Stimulated activated CD8-positive, alpha-beta memory T cell treated with anti-CD3 and anti-CD28 coated beads, Interleukin-7, amount 100 ng/mL, for 48 hours (primary cell): ENCODE measurements around the gene VPS13C.
A peak's percentile ranks its signal among the peaks of the same experiment; 100 is the strongest.

ENCODE experiments used
- DNase-seq, 2 donors: peaks; one replicate each; pipeline ENCODE4 v3.0.0-alpha.2; 2020; ENCODE audit warnings: low read depth in 1 of 2; ENCODE audit errors: extremely low read depth in 1 of 2

Gene VPS13C

GRCh38 chr15:61871926-61872522, 188.2 kb downstream of the VPS13C start:
- DNase-seq = no peak

- DNase-seq = no peak
Observed at GRCh38 chr15:61869656-61870055, 190.6 kb downstream of the VPS13C start.

DNA sequence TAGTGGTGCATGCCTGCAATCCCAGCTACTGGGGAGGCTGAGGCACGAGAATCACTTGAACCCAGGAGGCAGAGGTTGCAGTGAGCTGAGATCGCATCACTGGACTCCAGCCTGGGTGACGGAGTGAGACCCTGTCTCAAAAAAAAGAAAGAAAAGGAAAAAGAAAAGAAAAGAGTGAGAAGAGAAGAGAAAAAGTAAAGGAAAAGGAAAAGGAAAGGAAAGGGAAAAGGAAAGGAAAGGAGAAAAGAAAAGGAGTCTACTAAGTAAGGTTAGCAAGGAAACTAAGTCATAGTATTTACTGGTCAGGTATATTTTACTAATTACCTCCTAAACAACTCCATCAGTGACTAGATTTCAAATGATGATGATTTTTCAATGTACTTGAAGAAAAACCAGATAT, 198.3 kb downstream of the VPS13C start:
- DNase-seq = no peak

DNA sequence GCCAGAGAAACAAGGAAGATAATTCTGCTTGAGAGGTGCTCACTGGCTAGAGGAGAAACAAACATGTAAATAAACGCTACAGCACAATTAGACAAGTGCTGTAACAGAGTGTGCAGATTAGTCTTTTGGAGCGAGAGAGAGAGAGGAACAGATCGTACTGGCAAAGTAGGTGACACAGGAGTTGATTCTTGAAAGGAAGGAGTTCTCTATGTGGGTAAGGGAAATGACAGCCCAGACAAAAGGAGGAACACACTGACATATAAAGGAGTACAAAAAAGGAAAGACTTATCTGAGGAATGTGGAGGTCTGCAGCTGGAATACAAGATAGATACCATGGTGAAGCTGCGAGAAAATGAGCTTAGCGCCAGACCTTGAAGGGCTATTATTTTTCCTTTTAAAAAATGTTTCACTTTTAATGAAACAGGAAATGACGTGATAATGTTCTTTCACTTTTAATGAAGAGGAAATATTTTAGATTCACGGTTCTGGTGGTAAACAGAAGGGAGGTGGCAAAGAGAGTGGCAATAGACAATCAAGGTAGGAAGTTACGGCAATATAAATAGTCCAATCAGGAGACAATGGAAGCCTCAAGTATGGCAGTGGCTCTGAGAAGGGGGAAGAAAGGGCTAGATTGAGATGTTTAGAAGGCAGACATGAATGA, 202.9 kb downstream of the VPS13C start:
- no peak for DNase-seq

DNA sequence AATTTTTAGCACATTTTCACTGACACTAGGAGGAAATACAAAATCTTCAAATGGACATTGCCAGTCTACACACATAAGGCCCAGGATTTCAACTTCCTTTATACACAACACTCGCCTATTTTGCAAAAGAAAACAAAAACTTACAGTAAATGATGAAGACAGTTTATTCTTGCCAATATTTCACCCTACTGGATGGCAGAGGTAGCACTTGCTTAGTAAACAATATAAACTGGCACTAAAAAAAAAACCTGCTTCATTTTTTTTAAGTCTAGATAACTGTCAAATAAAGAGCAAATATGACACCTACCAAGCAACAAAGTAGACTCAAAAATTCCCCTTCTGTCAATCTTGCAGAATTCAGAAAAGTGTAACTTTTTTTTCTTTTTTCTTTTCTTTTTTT, 204.0 kb downstream of the VPS13C start:
- DNase-seq = no peak

- DNase-seq = no peak
Observed at GRCh38 chr15:61853195-61853594, 207.1 kb downstream of the VPS13C start.

- DNase-seq = no peak
Observed at GRCh38 chr15:61851955-61852354, 208.3 kb downstream of the VPS13C start.

GRCh38 chr15:61849447-61849846, 210.8 kb downstream of the VPS13C start:
- DNase-seq = no peak

DNA sequence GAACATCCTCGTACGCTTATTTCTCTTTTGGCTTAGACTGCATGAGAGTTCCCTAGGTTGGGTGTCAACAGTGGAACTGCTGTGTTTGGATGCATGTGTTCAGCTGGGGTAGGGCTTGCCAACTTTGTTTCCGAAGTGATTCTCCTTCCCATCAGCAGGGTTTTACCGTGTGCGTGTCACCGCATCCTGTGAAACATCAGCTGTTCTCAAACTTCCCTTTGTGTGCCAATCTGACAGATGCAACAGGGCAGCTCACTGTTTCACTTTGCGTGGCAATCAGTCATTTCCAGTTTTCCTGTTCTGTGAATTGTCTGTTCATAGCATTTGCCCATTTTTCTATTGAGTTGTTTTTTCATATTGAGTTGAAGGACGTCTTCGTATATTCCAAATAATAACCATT, 218.8 kb downstream of the VPS13C start:
- DNase-seq = no peak

DNA sequence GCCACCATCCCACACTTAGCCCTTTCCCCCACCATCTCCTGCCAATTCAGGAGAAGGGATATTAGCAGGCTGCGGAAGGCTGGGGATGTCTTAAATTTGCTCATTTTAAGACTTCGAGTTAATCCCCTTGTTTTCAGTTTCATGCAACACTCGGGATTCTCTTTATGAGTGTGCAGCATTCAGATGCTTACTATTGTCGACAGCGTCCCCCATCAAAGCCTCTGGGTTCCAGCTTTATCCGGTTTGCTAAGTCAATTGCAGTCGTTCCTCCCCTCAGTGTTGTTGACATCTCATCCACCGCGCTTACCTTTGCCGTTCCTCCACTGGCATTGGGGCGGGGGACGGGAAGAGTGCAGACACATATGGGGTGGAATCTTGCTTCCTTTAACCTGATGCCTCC, 220.2 kb downstream of the VPS13C start:
- no peak for DNase-seq

DNA sequence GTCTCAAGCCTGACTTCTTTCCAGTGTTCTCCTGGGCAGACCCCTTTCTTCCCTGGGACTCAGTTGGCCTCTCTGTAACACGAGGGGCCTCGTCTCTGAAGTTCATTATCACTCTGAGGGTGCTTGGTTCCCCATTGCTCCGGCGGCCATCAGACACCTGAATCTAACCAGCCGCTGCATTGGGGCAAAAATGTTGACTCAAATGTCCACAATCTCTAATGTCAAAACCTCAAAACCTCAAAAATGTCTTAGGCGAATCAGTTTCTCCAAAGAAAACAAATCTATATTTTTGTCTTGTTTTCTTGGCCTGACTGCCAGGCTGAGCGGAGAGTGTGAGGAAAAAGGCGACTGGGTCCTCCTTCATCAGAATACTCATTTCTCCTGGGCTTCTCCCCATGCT, 220.7 kb downstream of the VPS13C start:
- no peak for DNase-seq

- DNase-seq = peak; percentile 20 to 23
Observed at GRCh38 chr15:61835496-61836106, 224.6 kb downstream of the VPS13C start.

GRCh38 chr15:61835029-61835428, 225.2 kb downstream of the VPS13C start:
- DNase-seq = no peak

GRCh38 chr15:61834076-61834697, 226.1 kb downstream of the VPS13C start:
- DNase-seq = peak; percentile 26 to 32

- no peak for DNase-seq
Observed at GRCh38 chr15:61832223-61832622, 228.0 kb downstream of the VPS13C start.

DNA sequence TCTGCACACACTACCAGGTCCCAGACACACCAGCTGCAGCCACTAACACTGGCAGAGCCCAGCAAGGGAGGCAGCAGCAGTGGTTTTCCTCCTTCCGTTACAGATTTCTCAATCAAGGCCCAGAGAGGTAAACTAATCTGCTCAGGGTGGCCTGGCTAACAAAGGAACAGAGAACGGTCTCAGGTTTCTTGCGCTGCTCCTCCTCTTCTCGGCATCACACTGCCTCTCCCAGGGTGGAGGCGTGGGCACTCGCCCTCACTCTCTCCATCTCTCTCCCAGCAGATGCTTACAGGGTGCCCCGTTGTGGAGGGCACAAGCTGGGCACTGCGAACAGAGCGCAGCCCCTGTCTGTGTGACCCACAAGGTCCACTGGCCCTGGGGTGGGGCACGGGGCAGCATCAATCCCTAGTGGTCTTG, 228.7 kb downstream of the VPS13C start:
- no peak for DNase-seq

- no peak for DNase-seq
Observed at GRCh38 chr15:61830536-61831330, 229.5 kb downstream of the VPS13C start.

DNA sequence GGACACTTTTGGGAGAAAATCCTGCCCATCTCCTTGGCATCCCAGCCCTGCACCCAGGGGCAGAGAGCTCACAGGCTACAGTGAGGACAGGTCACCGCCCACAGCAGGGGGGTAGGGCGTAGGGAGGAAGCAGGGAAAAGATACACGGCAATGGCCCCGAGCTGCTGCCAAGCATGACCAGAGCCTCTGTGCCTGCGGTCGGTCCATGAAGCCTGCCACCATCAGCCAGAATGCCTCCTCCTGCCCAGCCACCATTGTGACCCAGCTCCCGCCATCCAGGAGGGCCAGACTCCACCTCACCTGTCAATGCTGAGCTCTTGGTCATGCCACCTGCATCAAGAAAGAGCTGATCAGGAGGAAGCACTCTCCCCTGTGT, 230.7 kb downstream of the VPS13C start:
- no peak for DNase-seq

GRCh38 chr15:61828860-61829513, 231.3 kb downstream of the VPS13C start:
- DNase-seq = no peak

GRCh38 chr15:61828008-61828407, 232.2 kb downstream of the VPS13C start:
- no peak for DNase-seq

- DNase-seq = no peak
Observed at GRCh38 chr15:61827131-61827530, 233.1 kb downstream of the VPS13C start.
